Fibroblast of skin of left biceps (primary cell): Measurements from ENCODE around the gene SLC10A4.

Source experiments
- DNase-seq, 2 experiments: peaks; one replicate each; pipeline ENCODE4 v3.0.0-alpha.2; 2013; ENCODE audit warnings: low read depth in 2 of 2

The SLC10A4 gene

GRCh38 chr4:48489683-48490011, 6.5 kb downstream of the SLC10A4 start:
- DNase-seq: no peak

- no peak for DNase-seq
Observed at GRCh38 chr4:48490012-48490679, 7.0 kb downstream of the SLC10A4 start, which contains the start of gene ZAR1. Gene ZAR1, plus strand, starts transcription at chr4:48490252. Its CDS starts 40 bp downstream, at chr4:48490292.

GRCh38 chr4:48490680-48491513, 7.8 kb downstream of the SLC10A4 start:
- no peak for DNase-seq

GRCh38 chr4:48491514-48492176, 8.5 kb downstream of the SLC10A4 start:
- no peak for DNase-seq

- no peak for DNase-seq
Observed at GRCh38 chr4:48493452-48494100, 10.4 kb downstream of the SLC10A4 start.

- DNase-seq: no peak
Observed at GRCh38 chr4:48495941-48496340, 12.8 kb downstream of the SLC10A4 start.

GRCh38 chr4:48498895-48499294, 15.8 kb downstream of the SLC10A4 start:
- no peak for DNase-seq

GRCh38 chr4:48499551-48500066, 16.5 kb downstream of the SLC10A4 start:
- no peak for DNase-seq

GRCh38 chr4:48503233-48504025, 20.3 kb downstream of the SLC10A4 start:
- DNase-seq: no peak

GRCh38 chr4:48504026-48504330, 20.8 kb downstream of the SLC10A4 start:
- no peak for DNase-seq

GRCh38 chr4:48504352-48504751, 21.2 kb downstream of the SLC10A4 start:
- DNase-seq: no peak

- no peak for DNase-seq
Observed at GRCh38 chr4:48506716-48507115, 23.6 kb downstream of the SLC10A4 start.

GRCh38 chr4:48509543-48509942, 26.4 kb downstream of the SLC10A4 start:
- DNase-seq: no peak

- DNase-seq: no peak
Observed at GRCh38 chr4:48518143-48518542, 35.0 kb downstream of the SLC10A4 start.

GRCh38 chr4:48526406-48526805, 43.3 kb downstream of the SLC10A4 start:
- no peak for DNase-seq

- no peak for DNase-seq
Observed at GRCh38 chr4:48538358-48538757, 55.2 kb downstream of the SLC10A4 start.
